Measurements from ENCODE around the gene TNPO2. TPM values are rescaled to one million over a fixed set of nuclear protein-coding genes. Genes with fewer than 3 reads are reported as not detected.
"Not testable (repeated sequence)": the region's sequence is repeated elsewhere in the genome, so short reads cannot be mapped to it uniquely, and the experiment has no call there.

TNPO2 gene
- total and polyA plus RNA-seq, 4 experiments from 2014 or later, result 0.60 to 67.2 (median 33.9) TPM

GRCh38 chr19:12681074-12681987, 42.4 kb downstream of the TNPO2 start, which contains the start of gene DHPS:
Gene DHPS (minus strand): TSS chr19:12681880. CDS start chr19:12681766, 114 bp downstream.
- H3K27me3 ChIP-seq (ENCODE audit: insufficient read depth, low read length), result no peaks in the 10 kb centered on the region
- H3K4me1 ChIP-seq (ENCODE audit: insufficient read depth, low read length), result peaks cover 21% of the 10 kb centered on the region
- Mint-ChIP-seq H3K27me3 (no peaks in the 10 kb centered on the region), H3K4me3 (peak within 1 kb of the TSS; percentile 90 to 99 (median 98)), H3K27ac (peak within 1 kb of the TSS; percentile 83 to 99 (median 97)), H3K9me3 (no peaks in the 10 kb centered on the region), H3K4me1 (peaks cover 11 to 35% (median 25%) of the 10 kb centered on the region in 4 donors), H3K36me3 (peaks cover 23 to 38% of the 10 kb centered on the region in 2 donors)
- ChIA-PET CTCF (ENCODE audit: partially characterized antibody) (interaction anchor here (0.7 to 1.8 kb wide), 9 partner anchors 9 to 1897 kb away, joined by 3 to 7 read pairs (median 4); partner anchors contain the start of genes MAN2B1, WDR83, ZNF490 and ZNF791), POLR2A (ENCODE audit: partially characterized antibody) (interaction anchor here (0.7 to 3.4 kb wide), 26 partner anchors 9 to 757 kb away, joined by 3 to 35 read pairs (median 4); partner anchors contain the start of genes FBXW9, GET3, JUNB and MAN2B1)
- peak within 1 kb of the TSS; percentile 98 for H3K27ac ChIP-seq (ENCODE audit: low read depth, low read length)
- H3K9me3 ChIP-seq (ENCODE audit: control insufficient read depth in 1 of 2, low read length in 2 of 2), result no peaks in the 10 kb centered on the region
- DNase-seq, result peak; percentile 90 to 96 (median 94)
- intact Hi-C loops (cut with micrococcal nuclease), result loop anchor here (1.0 to 5.0 kb wide), 6 partner anchors 12 to 69 kb away; partner anchors contain the start of genes FBXW9, GET3, TNPO2 and ZNF490
- H3K36me3 ChIP-seq (ENCODE audit: insufficient read depth, low read length), result peaks cover 33% of the 10 kb centered on the region
- peak within 1 kb of the TSS; percentile 73 to 98 for H3K4me3 ChIP-seq (ENCODE audit: low read length in 2 of 2)

GRCh38 chr19:12680034-12680433, 43.7 kb downstream of the TNPO2 start:
- Histone ChIP-seq H3K4me3 (ENCODE audit: low read length in 2 of 2) (no peak overlapping the region), H3K9me3 (ENCODE audit: control insufficient read depth in 1 of 2, low read length in 2 of 2) (no peaks in the 10 kb centered on the region), H3K36me3 (ENCODE audit: insufficient read depth, low read length) (peaks cover 46% of the 10 kb centered on the region), H3K4me1 (ENCODE audit: insufficient read depth, low read length) (peaks cover 24% of the 10 kb centered on the region), H3K27me3 (ENCODE audit: insufficient read depth, low read length) (no peaks in the 10 kb centered on the region), H3K27ac (ENCODE audit: low read depth, low read length) (no peak overlapping the region)
- peaks cover 13 to 37% (median 27%) of the 10 kb centered on the region in 4 donors for H3K4me1 Mint-ChIP-seq
- POLR2A ChIA-PET (ENCODE audit: partially characterized antibody), result interaction anchor here (0.7 to 3.4 kb wide), 8 partner anchors 11 to 112 kb away, joined by 3 to 35 read pairs (median 4); partner anchors contain the start of genes FBXW9, JUNB, MAN2B1 and ZNF490
- intact Hi-C loops (cut with micrococcal nuclease), result loop anchor here (5.0 kb wide), 2 partner anchors 42 to 68 kb away; partner anchors contain the start of genes TNPO2, ZNF490 and ZNF791
- DNase-seq, result no peak
- CTCF ChIA-PET (ENCODE audit: partially characterized antibody), result no interaction called here
- peak overlapping the region in 4 of 7 donors; percentile 48 to 68 (median 56) for H3K27ac Mint-ChIP-seq
- no peaks in the 10 kb centered on the region for H3K9me3 Mint-ChIP-seq
- H3K36me3 Mint-ChIP-seq, result peaks cover 25 to 48% of the 10 kb centered on the region in 2 donors
- peak overlapping the region; percentile 8 to 98 (median 56) for H3K4me3 Mint-ChIP-seq
- H3K27me3 Mint-ChIP-seq, result no peaks in the 10 kb centered on the region

- ChIA-PET CTCF (ENCODE audit: partially characterized antibody) (interaction anchor here (0.6 to 3.0 kb wide), 8 partner anchors 38 to 169 kb away, joined by 3 to 15 read pairs (median 4); partner anchors contain the start of genes PRDX2, THSD8 and TRIR), POLR2A (ENCODE audit: partially characterized antibody) (interaction anchor here (0.9 to 1.9 kb wide), 7 partner anchors 9 to 128 kb away, joined by 3 to 8 read pairs (median 3); a partner anchor contains a TSS)
- Mint-ChIP-seq H3K36me3 (peaks cover 34 to 58% of the 10 kb centered on the region in 2 donors), H3K4me1 (peaks cover 15 to 38% (median 27%) of the 10 kb centered on the region in 4 donors)
- H3K27me3 ChIP-seq (ENCODE audit: insufficient read depth, low read length); H3K9me3 ChIP-seq (ENCODE audit: control insufficient read depth in 1 of 2, low read length in 2 of 2); H3K27me3 Mint-ChIP-seq; DNase-seq; H3K9me3 Mint-ChIP-seq; H3K4me3 ChIP-seq (ENCODE audit: low read length in 2 of 2); intact Hi-C loops (cut with micrococcal nuclease); H3K27ac ChIP-seq (ENCODE audit: low read depth, low read length); H3K4me3 Mint-ChIP-seq; H3K27ac Mint-ChIP-seq: not testable (repeated sequence)
- Histone ChIP-seq H3K4me1 (ENCODE audit: insufficient read depth, low read length) (peaks cover 24% of the 10 kb centered on the region), H3K36me3 (ENCODE audit: insufficient read depth, low read length) (peaks cover 58% of the 10 kb centered on the region)
Measured at GRCh38 chr19:12678039-12678438, 45.7 kb downstream of the TNPO2 start.

GRCh38 chr19:12676928-12677327, 46.8 kb downstream of the TNPO2 start:
- Histone ChIP-seq H3K27me3 (ENCODE audit: insufficient read depth, low read length) (no peaks in the 10 kb centered on the region), H3K4me3 (ENCODE audit: low read length in 2 of 2) (no peak overlapping the region), H3K4me1 (ENCODE audit: insufficient read depth, low read length) (peaks cover 24% of the 10 kb centered on the region), H3K9me3 (ENCODE audit: control insufficient read depth in 1 of 2, low read length in 2 of 2) (no peaks in the 10 kb centered on the region), H3K27ac (ENCODE audit: low read depth, low read length) (no peak overlapping the region), H3K36me3 (ENCODE audit: insufficient read depth, low read length) (peaks cover 65% of the 10 kb centered on the region)
- intact Hi-C loops (cut with micrococcal nuclease), result loop anchor here (1.0 kb wide), 1 partner anchor 83 kb away; no protein-coding TSS in a partner anchor
- ChIA-PET CTCF (ENCODE audit: partially characterized antibody) (interaction anchor here (0.6 to 3.0 kb wide), 16 partner anchors 9 to 170 kb away, joined by 3 to 15 read pairs (median 4); partner anchors contain the start of gene TRIR), POLR2A (ENCODE audit: partially characterized antibody) (interaction anchor here (0.6 to 2.0 kb wide), 9 partner anchors 8 to 81 kb away, joined by 3 to 9 read pairs (median 4); partner anchors contain the start of genes GET3 and MAN2B1)
- Mint-ChIP-seq H3K4me1 (peaks cover 17 to 42% (median 31%) of the 10 kb centered on the region in 4 donors), H3K4me3 (peak overlapping the region in 2 of 8 donors; percentile 12 to 72), H3K27ac (peak overlapping the region in 4 of 7 donors; percentile 26 to 64 (median 56)), H3K27me3 (no peaks in the 10 kb centered on the region), H3K36me3 (peaks cover 37 to 63% of the 10 kb centered on the region in 2 donors), H3K9me3 (no peaks in the 10 kb centered on the region)
- no peak for DNase-seq

GRCh38 chr19:12676384-12676792, 47.3 kb downstream of the TNPO2 start:
- Histone ChIP-seq H3K9me3 (ENCODE audit: control insufficient read depth in 1 of 2, low read length in 2 of 2) (no peaks in the 10 kb centered on the region), H3K27me3 (ENCODE audit: insufficient read depth, low read length) (no peaks in the 10 kb centered on the region), H3K36me3 (ENCODE audit: insufficient read depth, low read length) (peaks cover 65% of the 10 kb centered on the region), H3K4me1 (ENCODE audit: insufficient read depth, low read length) (peaks cover 24% of the 10 kb centered on the region), H3K4me3 (ENCODE audit: low read length in 2 of 2) (no peak overlapping the region), H3K27ac (ENCODE audit: low read depth, low read length) (no peak overlapping the region)
- Mint-ChIP-seq H3K4me1 (peaks cover 19 to 41% (median 30%) of the 10 kb centered on the region in 4 donors), H3K9me3 (no peaks in the 10 kb centered on the region), H3K27me3 (no peaks in the 10 kb centered on the region), H3K4me3 (peak overlapping the region in 3 of 8 donors; percentile 10 to 72 (median 34)), H3K27ac (peak overlapping the region in 6 of 7 donors; percentile 9 to 74 (median 59)), H3K36me3 (peaks cover 39 to 62% of the 10 kb centered on the region in 2 donors)
- intact Hi-C loops (cut with micrococcal nuclease), result loop anchor here (1.0 kb wide), 1 partner anchor 84 kb away; no protein-coding TSS in a partner anchor
- POLR2A ChIA-PET (ENCODE audit: partially characterized antibody), result interaction anchor here (0.9 to 2.0 kb wide), 6 partner anchors 9 to 81 kb away, joined by 3 to 9 read pairs (median 4); partner anchors contain the start of genes GET3 and MAN2B1
- CTCF ChIA-PET (ENCODE audit: partially characterized antibody), result interaction anchor here (0.6 to 3.0 kb wide), 17 partner anchors 9 to 227 kb away, joined by 3 to 15 read pairs (median 4); partner anchors contain the start of gene TRIR
- DNase-seq, result peak; percentile 73 to 83 (median 75)

GRCh38 chr19:12675940-12676339, 47.8 kb downstream of the TNPO2 start:
- no peak overlapping the region for H3K4me3 Mint-ChIP-seq
- ChIA-PET CTCF (ENCODE audit: partially characterized antibody) (interaction anchor here (0.6 to 3.0 kb wide), 10 partner anchors 10 to 227 kb away, joined by 3 to 15 read pairs (median 4); partner anchors contain the start of gene TRIR), POLR2A (ENCODE audit: partially characterized antibody) (interaction anchor here (1.2 to 2.0 kb wide), 4 partner anchors 10 to 82 kb away, joined by 4 to 9 read pairs (median 4); partner anchors contain the start of genes GET3 and MAN2B1)
- Histone ChIP-seq H3K4me3 (ENCODE audit: low read length in 2 of 2) (no peak overlapping the region), H3K36me3 (ENCODE audit: insufficient read depth, low read length) (peaks cover 65% of the 10 kb centered on the region), H3K9me3 (ENCODE audit: control insufficient read depth in 1 of 2, low read length in 2 of 2) (no peaks in the 10 kb centered on the region), H3K27me3 (ENCODE audit: insufficient read depth, low read length) (no peaks in the 10 kb centered on the region), H3K4me1 (ENCODE audit: insufficient read depth, low read length) (peaks cover 23% of the 10 kb centered on the region), H3K27ac (ENCODE audit: low read depth, low read length) (no peak overlapping the region)
- peaks cover 14 to 36% (median 26%) of the 10 kb centered on the region in 4 donors for H3K4me1 Mint-ChIP-seq
- H3K27me3 Mint-ChIP-seq, result no peaks in the 10 kb centered on the region
- intact Hi-C loops (cut with micrococcal nuclease), result loop anchor here (1.0 kb wide), 1 partner anchor 84 kb away; no protein-coding TSS in a partner anchor
- H3K36me3 Mint-ChIP-seq, result peaks cover 35 to 58% of the 10 kb centered on the region in 2 donors
- DNase-seq, result peak in 1 of 5 donors; percentile 15
- H3K27ac Mint-ChIP-seq, result peak overlapping the region in 3 of 7 donors; percentile 53 to 74 (median 64)
- H3K9me3 Mint-ChIP-seq, result no peaks in the 10 kb centered on the region
